Activated CD8-positive, alpha-beta memory T cell treated with anti-CD3 and anti-CD28 coated beads, Interleukin-2, amount 10 ng/mL, durations not matched to agents 7 days and 5 days (primary cell): ENCODE measurements around the gene CDK16. TPM values are rescaled to one million over a fixed set of nuclear protein-coding genes. Genes with fewer than 3 reads are reported as not detected.

Experiments
- ATAC-seq: fragments of 150-1000 bp; cut with Tn5 transposase; one replicate; pipeline ENCODE4 v1.10.0; 2021; ENCODE audit warnings: moderate library complexity
- CTCF ChIA-PET: fragments of 350-600 bp; sonication (Branson Sonifier 250); formaldehyde crosslinking; loops from one replicate; lab custom pipeline; 2021; ENCODE audit warnings: antibody characterized with exemption; lab: Charles Lee
- DNase-seq: peaks from one replicate; pipeline ENCODE4 v3.0.0-alpha.2; 2020
- H3K27ac Mint-ChIP-seq: one replicate; pipeline ENCODE4 v1.8.0; 2021; ENCODE audit warnings: mild to moderate bottlenecking, mixed read lengths
- H3K27me3 Mint-ChIP-seq: one replicate; pipeline ENCODE4 v1.8.0; 2021; ENCODE audit warnings: mixed read lengths
- H3K36me3 Mint-ChIP-seq: one replicate; pipeline ENCODE4 v1.8.0; 2021; ENCODE audit warnings: mild to moderate bottlenecking, mixed read lengths
- H3K4me1 Mint-ChIP-seq: one replicate; pipeline ENCODE4 v1.8.0; 2021; ENCODE audit warnings: mixed read lengths
- H3K4me3 Mint-ChIP-seq: one replicate; pipeline ENCODE4 v1.8.0; 2021; ENCODE audit warnings: mild to moderate bottlenecking, moderate library complexity, mixed read lengths
- H3K9me3 Mint-ChIP-seq: one replicate; pipeline ENCODE4 v1.8.0; 2022; ENCODE audit warnings: low read depth, mixed read lengths
- total RNA-seq, 2 experiments: library from RNA; stranded (reverse); gene quantifications; one replicate each; pipeline ENCODE4 v1.2.3, GENCODE V29; 2021

The CDK16 gene
- total RNA-seq, 2 experiments from 2014 or later: 61.4 to 80.6 TPM

GRCh38 chrX:47204970-47205369 is 13.5 kb upstream of the CDK16 start:
- CTCF ChIA-PET: no interaction called here
- DNase-seq (no peak), ATAC-seq (no peak)
- Mint-ChIP-seq H3K4me1 (peaks cover 2% of the 10 kb centered on the region), H3K27ac (no peak overlapping the region), H3K27me3 (no peaks in the 10 kb centered on the region), H3K4me3 (no peak overlapping the region), H3K9me3 (no peaks in the 10 kb centered on the region), H3K36me3 (peaks cover 46% of the 10 kb centered on the region)

DNA sequence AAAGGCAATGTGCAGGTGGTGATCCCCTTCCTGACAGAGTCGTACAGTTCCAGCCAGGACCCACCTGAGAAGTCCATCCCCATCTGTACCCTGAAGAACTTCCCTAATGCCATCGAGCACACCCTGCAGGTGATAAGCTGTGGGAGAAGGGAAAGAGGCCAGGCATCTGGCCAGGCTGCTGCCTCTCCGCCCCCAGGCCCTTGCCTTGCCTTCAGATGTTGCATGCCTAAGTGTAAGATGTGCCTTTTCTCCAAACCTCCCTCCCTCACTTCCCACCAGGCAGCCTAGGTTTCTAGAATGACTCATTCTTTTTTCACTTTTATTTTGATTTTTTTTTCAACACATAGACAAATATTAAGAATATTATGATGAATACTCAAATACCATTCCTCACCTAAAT is 12.2 kb upstream of the CDK16 start:
- H3K27ac Mint-ChIP-seq: no peak overlapping the region
- no peaks in the 10 kb centered on the region for H3K27me3 Mint-ChIP-seq
- peaks cover 2% of the 10 kb centered on the region for H3K4me1 Mint-ChIP-seq
- no peak overlapping the region for H3K4me3 Mint-ChIP-seq
- CTCF ChIA-PET: interaction anchor here (1.1 kb wide), 1 partner anchor 12 kb away, joined by 3 read pairs; no protein-coding TSS in a partner anchor
- no peaks in the 10 kb centered on the region for H3K9me3 Mint-ChIP-seq
- peaks cover 46% of the 10 kb centered on the region for H3K36me3 Mint-ChIP-seq
- DNase-seq (no peak), ATAC-seq (no peak)

DNA sequence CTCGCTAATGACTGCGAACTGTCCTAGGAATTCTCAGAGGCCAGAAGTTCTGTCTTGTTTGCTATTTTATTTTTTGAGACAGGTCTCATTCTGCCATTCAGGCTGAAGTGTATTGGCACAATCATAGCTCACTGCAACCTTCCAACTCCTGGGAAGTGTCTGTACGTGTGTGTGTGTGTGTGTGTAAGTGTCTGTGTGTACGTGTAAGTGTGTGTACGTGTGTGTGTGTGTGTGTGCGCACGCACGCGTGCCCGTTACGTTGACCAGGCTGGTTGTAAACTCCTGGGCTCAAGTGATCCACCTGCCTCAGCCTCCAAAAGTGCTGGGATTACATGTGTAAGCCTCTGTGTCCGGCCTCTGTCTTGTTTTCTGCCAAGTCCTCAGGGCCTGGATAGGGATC is 10.4 kb upstream of the CDK16 start:
- Mint-ChIP-seq H3K36me3 (peaks cover 50% of the 10 kb centered on the region), H3K27ac (no peak overlapping the region), H3K4me3 (no peak overlapping the region), H3K27me3 (no peaks in the 10 kb centered on the region), H3K4me1 (peaks cover 2% of the 10 kb centered on the region), H3K9me3 (no peaks in the 10 kb centered on the region)
- CTCF ChIA-PET: no interaction called here
- ATAC-seq: no peak
- no peak for DNase-seq

GRCh38 chrX:47209508-47210238 is 8.8 kb upstream of the CDK16 start:
- Mint-ChIP-seq H3K4me1 (peaks cover 2% of the 10 kb centered on the region), H3K9me3 (no peaks in the 10 kb centered on the region), H3K4me3 (no peak overlapping the region), H3K36me3 (peaks cover 52% of the 10 kb centered on the region), H3K27ac (no peak overlapping the region), H3K27me3 (no peaks in the 10 kb centered on the region)
- no peak for ATAC-seq
- CTCF ChIA-PET: no interaction called here
- DNase-seq: no peak

DNA sequence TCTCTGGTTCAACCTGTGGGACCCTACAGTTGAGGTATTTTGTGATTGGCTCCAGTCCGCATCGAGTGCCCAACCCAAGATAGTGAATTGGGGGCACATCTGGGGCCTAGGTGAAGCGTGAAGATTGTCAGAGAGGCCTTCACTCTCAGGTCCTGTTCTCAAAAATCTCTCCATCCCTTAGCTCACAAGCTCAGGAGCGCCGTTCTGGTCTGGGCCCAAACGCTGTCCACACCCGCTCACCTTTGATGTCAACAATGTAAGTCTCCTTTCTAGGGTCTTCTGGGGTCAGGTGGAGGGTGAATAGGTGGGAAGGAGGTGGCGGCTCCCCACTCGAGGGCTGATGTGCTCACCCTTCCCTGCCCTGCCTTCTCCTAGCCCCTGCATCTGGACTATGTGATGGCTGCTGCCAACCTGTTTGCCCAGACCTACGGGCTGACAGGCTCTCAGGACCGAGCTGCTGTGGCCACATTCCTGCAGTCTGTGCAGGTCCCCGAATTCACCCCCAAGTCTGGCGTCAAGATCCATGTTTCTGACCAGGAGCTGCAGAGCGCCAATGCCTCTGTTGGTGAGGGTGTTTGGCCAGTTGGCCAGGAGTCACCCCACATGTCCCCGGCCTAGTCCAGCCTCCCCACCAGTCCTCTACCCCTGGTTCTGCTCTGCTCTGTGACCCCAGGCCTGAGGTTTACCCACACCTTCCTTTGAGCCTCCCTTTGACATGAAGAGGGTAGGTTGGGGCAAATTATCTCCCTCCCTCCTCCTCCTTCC is 7.6 kb upstream of the CDK16 start:
- DNase-seq: no peak
- peak overlapping the region; percentile 24 for H3K27ac Mint-ChIP-seq
- ATAC-seq: no peak
- H3K4me3 Mint-ChIP-seq: no peak overlapping the region
- H3K36me3 Mint-ChIP-seq: peaks cover 47% of the 10 kb centered on the region
- no peaks in the 10 kb centered on the region for H3K27me3 Mint-ChIP-seq
- H3K9me3 Mint-ChIP-seq: no peaks in the 10 kb centered on the region
- CTCF ChIA-PET: no interaction called here
- no peaks in the 10 kb centered on the region for H3K4me1 Mint-ChIP-seq

DNA sequence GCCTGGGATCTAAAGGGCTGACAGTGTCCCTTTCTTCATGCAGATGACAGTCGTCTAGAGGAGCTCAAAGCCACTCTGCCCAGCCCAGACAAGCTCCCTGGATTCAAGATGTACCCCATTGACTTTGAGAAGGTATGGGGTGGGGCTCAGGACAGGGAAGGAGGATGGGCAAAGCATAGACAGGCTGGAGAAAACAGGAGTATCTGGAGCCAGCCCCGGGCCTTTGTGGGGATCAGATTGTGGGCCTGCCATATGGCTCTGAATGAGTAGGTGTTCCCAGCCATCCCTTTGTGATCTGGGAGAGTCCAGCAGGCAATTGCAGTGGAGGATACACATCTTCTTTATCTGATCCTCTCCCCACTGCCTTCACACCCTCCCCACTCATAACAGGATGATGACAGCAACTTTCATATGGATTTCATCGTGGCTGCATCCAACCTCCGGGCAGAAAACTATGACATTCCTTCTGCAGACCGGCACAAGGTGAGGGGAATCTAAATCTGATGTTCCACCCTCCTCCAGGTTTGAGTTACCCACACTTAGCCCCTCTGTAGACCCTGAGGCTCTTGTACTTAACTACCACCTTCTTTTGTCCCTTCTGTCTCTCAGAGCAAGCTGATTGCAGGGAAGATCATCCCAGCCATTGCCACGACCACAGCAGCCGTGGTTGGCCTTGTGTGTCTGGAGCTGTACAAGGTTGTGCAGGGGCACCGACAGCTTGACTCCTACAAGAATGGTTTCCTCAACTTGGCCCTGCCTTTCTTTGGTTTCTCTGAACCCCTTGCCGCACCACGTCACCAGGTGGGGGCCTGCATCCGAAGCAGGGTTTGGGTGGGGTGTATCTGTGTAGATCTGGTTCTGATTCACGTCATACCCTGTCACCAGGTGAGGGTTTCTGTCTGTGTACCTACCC is 5.8 kb upstream of the CDK16 start:
- H3K4me3 Mint-ChIP-seq: no peak overlapping the region
- no peaks in the 10 kb centered on the region for H3K27me3 Mint-ChIP-seq
- peaks cover 14% of the 10 kb centered on the region for H3K4me1 Mint-ChIP-seq
- ATAC-seq (no peak), DNase-seq (no peak)
- no peak overlapping the region for H3K27ac Mint-ChIP-seq
- peaks cover 39% of the 10 kb centered on the region for H3K36me3 Mint-ChIP-seq
- H3K9me3 Mint-ChIP-seq: no peaks in the 10 kb centered on the region
- CTCF ChIA-PET: no interaction called here

GRCh38 chrX:47214435-47215077 is 3.9 kb upstream of the CDK16 start:
- Mint-ChIP-seq H3K4me1 (peaks cover 19% of the 10 kb centered on the region), H3K27ac (no peak overlapping the region), H3K4me3 (no peak overlapping the region), H3K27me3 (no peaks in the 10 kb centered on the region), H3K36me3 (peaks cover 36% of the 10 kb centered on the region), H3K9me3 (no peaks in the 10 kb centered on the region)
- CTCF ChIA-PET: no interaction called here
- ATAC-seq (no peak), DNase-seq (no peak)

GRCh38 chrX:47215291-47215900 is 3.1 kb upstream of the CDK16 start:
- CTCF ChIA-PET: no interaction called here
- DNase-seq (no peak), ATAC-seq (no peak)
- no peak overlapping the region for H3K27ac Mint-ChIP-seq
- peaks cover 27% of the 10 kb centered on the region for H3K4me1 Mint-ChIP-seq
- peaks cover 39% of the 10 kb centered on the region for H3K36me3 Mint-ChIP-seq
- no peak overlapping the region for H3K4me3 Mint-ChIP-seq
- H3K27me3 Mint-ChIP-seq: no peaks in the 10 kb centered on the region
- no peaks in the 10 kb centered on the region for H3K9me3 Mint-ChIP-seq

GRCh38 chrX:47216393-47216925 is 2.0 kb upstream of the CDK16 start:
- Mint-ChIP-seq H3K36me3 (peaks cover 37% of the 10 kb centered on the region), H3K27ac (peak overlapping the region; percentile 94), H3K4me3 (peak overlapping the region; percentile 80), H3K9me3 (no peaks in the 10 kb centered on the region), H3K27me3 (no peaks in the 10 kb centered on the region), H3K4me1 (peaks cover 37% of the 10 kb centered on the region)
- DNase-seq (no peak), ATAC-seq (no peak)
- CTCF ChIA-PET: no interaction called here

- H3K27ac Mint-ChIP-seq: peak overlapping the region; percentile 94
- H3K4me1 Mint-ChIP-seq: peaks cover 39% of the 10 kb centered on the region
- DNase-seq: no peak
- peaks cover 28% of the 10 kb centered on the region for H3K36me3 Mint-ChIP-seq
- no peak for ATAC-seq
- CTCF ChIA-PET: interaction anchor here (0.7 to 1.0 kb wide), 2 partner anchors 95 to 306 kb away, joined by 3 to 4 read pairs; no protein-coding TSS in a partner anchor
- H3K27me3 Mint-ChIP-seq: no peaks in the 10 kb centered on the region
- peak overlapping the region; percentile 80 for H3K4me3 Mint-ChIP-seq
- no peaks in the 10 kb centered on the region for H3K9me3 Mint-ChIP-seq
Observed at GRCh38 chrX:47217121-47217851, 1.2 kb upstream of the CDK16 start.

GRCh38 chrX:47217852-47218279 is 615 bp upstream of the CDK16 start:
- CTCF ChIA-PET: interaction anchor here (0.7 to 1.0 kb wide), 3 partner anchors 11 to 306 kb away, joined by 3 to 4 read pairs (median 3); no protein-coding TSS in a partner anchor
- ATAC-seq: peak; percentile 84
- peaks cover 24% of the 10 kb centered on the region for H3K36me3 Mint-ChIP-seq
- H3K27ac Mint-ChIP-seq: peak overlapping the region; percentile 94
- no peaks in the 10 kb centered on the region for H3K9me3 Mint-ChIP-seq
- H3K4me1 Mint-ChIP-seq: peaks cover 39% of the 10 kb centered on the region
- peak; percentile 98 for DNase-seq
- H3K27me3 Mint-ChIP-seq: no peaks in the 10 kb centered on the region
- H3K4me3 Mint-ChIP-seq: peak overlapping the region; percentile 80
